CD4-positive, alpha-beta T cell treated with Interleukin-15 for 4 hours (primary cell): ENCODE data around the gene RELL2.
A peak's percentile ranks its signal among the peaks of the same experiment; 100 is the strongest.

ENCODE experiments used
- DNase-seq: peaks from one replicate; pipeline ENCODE4 v3.0.0-alpha.2; 2020; ENCODE audit warnings: low spot score

RELL2 gene

GRCh38 chr5:141618804-141619554 is 17.8 kb upstream of the RELL2 start, which contains the start of gene DIAPH1:
Gene DIAPH1, minus strand, starts transcription at chr5:141619000. Its CDS starts 86 bp downstream, at chr5:141618914.
- peak; percentile 98 for DNase-seq

- DNase-seq = no peak
These were observed 13.6 kb upstream of the RELL2 start for GRCh38 chr5:141623186-141623585.

- no peak for DNase-seq
These were observed 13.2 kb upstream of the RELL2 start for GRCh38 chr5:141623611-141624010.

GRCh38 chr5:141628175-141628788 is 8.5 kb upstream of the RELL2 start:
- DNase-seq = no peak

- DNase-seq = no peak
These were observed 6.1 kb upstream of the RELL2 start for GRCh38 chr5:141630570-141631140.

GRCh38 chr5:141632650-141633049 is 4.1 kb upstream of the RELL2 start:
- DNase-seq = no peak

GRCh38 chr5:141633871-141634561 is 2.8 kb upstream of the RELL2 start:
- DNase-seq = no peak

GRCh38 chr5:141634720-141635119 is 2.1 kb upstream of the RELL2 start:
- DNase-seq = no peak

- no peak for DNase-seq
These were observed 1.2 kb upstream of the RELL2 start for GRCh38 chr5:141635646-141636045.

- DNase-seq = no peak
These were observed 738 bp upstream of the RELL2 start for GRCh38 chr5:141636106-141636412.

- DNase-seq = peak; percentile 36
These were observed 448 bp downstream of the RELL2 start for GRCh38 chr5:141637123-141637766.

GRCh38 chr5:141637767-141638419 is 1.1 kb downstream of the RELL2 start:
- peak; percentile 62 for DNase-seq

GRCh38 chr5:141638771-141639170 is 2.0 kb downstream of the RELL2 start:
- no peak for DNase-seq

GRCh38 chr5:141639357-141640050 is 2.7 kb downstream of the RELL2 start:
- DNase-seq = no peak

GRCh38 chr5:141640051-141640415 is 3.2 kb downstream of the RELL2 start:
- no peak for DNase-seq

GRCh38 chr5:141640698-141641097 is 3.9 kb downstream of the RELL2 start:
- no peak for DNase-seq

GRCh38 chr5:141641634-141642267 is 5.0 kb downstream of the RELL2 start:
- DNase-seq = no peak

- no peak for DNase-seq
These were observed 9.2 kb downstream of the RELL2 start for GRCh38 chr5:141646026-141646425.

- DNase-seq = no peak
These were observed 10.4 kb downstream of the RELL2 start for GRCh38 chr5:141647242-141647641.

GRCh38 chr5:141647851-141648250 is 11.1 kb downstream of the RELL2 start:
- DNase-seq = no peak
